Endothelial cell of umbilical vein (primary cell): ENCODE results near the gene RRM1. TPM values are rescaled to one million over a fixed set of nuclear protein-coding genes. Genes with fewer than 3 reads are reported as not detected.

Experiments used
- BruUV-seq: library from RNA; stranded (reverse); fragments of 400-500 nt; replicated peaks from 2 replicates; lab custom pipeline; 2021; lab: Mats Ljungman, UMichigan
- CTCF ChIA-PET: fragments of 300-600, 350-600 bp; sonication (Branson Sonifier 250); formaldehyde crosslinking; loops from one replicate; lab custom pipeline; 2021; ENCODE audit warnings: antibody characterized with exemption, inconsistent platforms; lab: Charles Lee
- POLR2A ChIA-PET: fragments of 300-600, 350-600 bp; sonication (Branson Sonifier 250); formaldehyde crosslinking; loops from one replicate; lab custom pipeline; 2021; ENCODE audit warnings: antibody characterized with exemption, inconsistent platforms; lab: Charles Lee
- DNase-seq: peaks from one replicate; pipeline ENCODE4 v3.0.0-alpha.2; 2011; ENCODE audit warnings: low read depth, low spot score
- FAIRE-seq: peaks from 2 replicates; lab custom pipeline; 2011; peaks lifted over from hg19 to GRCh38; lab: Jason Lieb, UNC
- H2AFZ ChIP-seq: 2 replicates; pipeline ENCODE4 v1.6.0; 2012; ENCODE audit warnings: low read depth, low read length, control low read depth, inconsistent platforms
- H3K27ac ChIP-seq: 2 replicates; pipeline ENCODE4 v1.5.1; 2011; ENCODE audit warnings: low read depth, mild to moderate bottlenecking, control low read depth, low read length, moderate library complexity; ENCODE audit not compliant: insufficient read depth
- H3K27me3 ChIP-seq, 2 experiments: 2 replicates each; pipeline versions ENCODE4 v1.6.0 to v1.6.1; 2011; ENCODE audit warnings: low read length in 2 of 2, mixed read lengths in 1 of 2; ENCODE audit not compliant: control insufficient read depth in 2 of 2, insufficient read depth in 2 of 2
- H3K36me3 ChIP-seq, 2 experiments: 2 replicates in 1 of 2; 3 replicates in 1 of 2; pipeline ENCODE4 v1.5.1; 2011; ENCODE audit warnings: low read length in 2 of 2, mild to moderate bottlenecking in 1 of 2, moderate library complexity in 1 of 2; ENCODE audit not compliant: control insufficient read depth in 2 of 2, insufficient read depth in 2 of 2; ENCODE audit errors: extremely low read depth in 1 of 2
- H3K4me1 ChIP-seq: 3 replicates; pipeline ENCODE4 v1.5.1; 2011; ENCODE audit warnings: mild to moderate bottlenecking, low read length; ENCODE audit not compliant: control insufficient read depth, insufficient read depth; ENCODE audit errors: extremely low read depth
- H3K4me2 ChIP-seq: 2 replicates; pipeline ENCODE4 v1.6.1; 2011; ENCODE audit warnings: low read length, control low read depth, mixed read lengths; ENCODE audit not compliant: insufficient read depth
- H3K4me3 ChIP-seq, 3 experiments: fragments of 200-600 bp in 1 of 3; sonication (generic), shearing (Covaris generic) in 1 of 3; replicated peaks in 1 of 3; 2 replicates each; pipeline ENCODE4 v1.5.1; 2011 to 2016; ENCODE audit warnings: control low read depth in 3 of 3, low read length in 3 of 3, mild to moderate bottlenecking in 2 of 3, inconsistent platforms in 1 of 3, low read depth in 1 of 3, moderate library complexity in 1 of 3; ENCODE audit not compliant: insufficient read depth in 1 of 3
- H3K79me2 ChIP-seq: 2 replicates; pipeline ENCODE4 v1.6.0; 2012; ENCODE audit warnings: low read length, inconsistent platforms; ENCODE audit not compliant: control insufficient read depth, insufficient read depth
- H3K9ac ChIP-seq: replicated peaks from 2 replicates; pipeline ENCODE3; 2011; ENCODE audit warnings: low read length, control low read depth; ENCODE audit not compliant: insufficient read depth; ENCODE audit errors: extremely low read depth
- H3K9me1 ChIP-seq: replicated peaks from 3 replicates; pipeline ENCODE4 v1.6.0; 2011; ENCODE audit warnings: mild to moderate bottlenecking, low read length; ENCODE audit not compliant: control insufficient read depth, insufficient read depth; ENCODE audit errors: extremely low read depth
- H3K9me3 ChIP-seq: replicated peaks from 2 replicates; pipeline ENCODE4 v1.5.1; 2012; ENCODE audit warnings: low read length, inconsistent platforms; ENCODE audit not compliant: control insufficient read depth, insufficient read depth
- H4K20me1 ChIP-seq: replicated peaks from 2 replicates; pipeline ENCODE3; 2011; ENCODE audit warnings: mild to moderate bottlenecking, low read length; ENCODE audit not compliant: control insufficient read depth, insufficient read depth; ENCODE audit errors: extremely low read depth
- EZH2 ChIP-seq: IDR thresholded peaks from 2 replicates; pipeline ENCODE4 v1.6.1; 2012; ENCODE audit warnings: borderline replicate concordance, low read depth, mild to moderate bottlenecking, moderate library complexity, low read length, inconsistent platforms; ENCODE audit not compliant: severe bottlenecking
- FOS ChIP-seq: IDR thresholded peaks from 2 replicates; pipeline ENCODE4 v1.6.1; 2011; ENCODE audit warnings: mild to moderate bottlenecking, low read length, moderate library complexity, borderline replicate concordance; ENCODE audit not compliant: insufficient read depth
- GATA2 ChIP-seq: IDR thresholded peaks from 2 replicates; pipeline ENCODE4 v1.7.0; 2011; ENCODE audit warnings: low read depth, mild to moderate bottlenecking, moderate library complexity, mixed read lengths, low read length; ENCODE audit not compliant: insufficient read length, insufficient read depth
- JUN ChIP-seq: IDR thresholded peaks from 2 replicates; pipeline ENCODE4 v1.6.1; 2011; ENCODE audit warnings: borderline replicate concordance, low read depth; ENCODE audit not compliant: insufficient read length, insufficient read depth
- MYC ChIP-seq: IDR thresholded peaks from one replicate; pipeline ENCODE4 v1.6.1; 2011; ENCODE audit warnings: mild to moderate bottlenecking, low read depth, low read length
- POLR2A ChIP-seq: IDR thresholded peaks from 2 replicates; pipeline ENCODE4 v1.6.1; 2012; ENCODE audit warnings: low read depth, mild to moderate bottlenecking, control low read depth, low read length
- POLR2AphosphoS5 ChIP-seq: IDR thresholded peaks from 2 replicates; pipeline ENCODE4 v1.6.1; 2012; ENCODE audit warnings: low read depth, mild to moderate bottlenecking, control low read depth, low read length, moderate library complexity; ENCODE audit not compliant: insufficient read depth
- dilution Hi-C: fragments of 300-500 bp; cut with MboI; formaldehyde crosslinking; loops from one replicate; pipeline ENCODE4 v1.15.0; 2019; ENCODE audit warnings: low sequenced_read_pairs; ENCODE audit not compliant: extremely low pct_ligation_motif_present
- intact Hi-C: fragments of 100-400 bp; cut with micrococcal nuclease; formaldehyde crosslinking; loops from one replicate; pipeline ENCODE4 v1.10.0; 2022
- polyA plus RNA-seq, 4 experiments: library from polyadenylated mRNA; depleted of rRNA in 3 of 4; stranded (reverse) in 3 of 4; unstranded in 1 of 4; fragments of >200 nt; gene quantifications; 2 replicates each; pipeline versions ENCODE4 v1.2.1 to v1.2.3, GENCODE V29; 2011 to 2012; ENCODE audit warnings: missing spikeins in 1 of 4
- total RNA-seq: library from RNA; stranded (reverse); gene quantifications from 2 replicates; pipeline ENCODE4 v1.2.3, GENCODE V29; 2021
- TF ChIP-seq, protein P1 (sequence below), 2 donors: IDR thresholded peaks; 1 replicate in 1 of 2; 2 replicates in 1 of 2; pipeline ENCODE4 v1.5.1; 2011; ENCODE audit warnings: low read length in 2 of 2, mild to moderate bottlenecking in 2 of 2, moderate library complexity in 2 of 2, control low read depth in 1 of 2, inconsistent platforms in 1 of 2, low read depth in 1 of 2; ENCODE audit not compliant: insufficient read depth in 1 of 2; ENCODE audit errors: extremely low read depth in 1 of 2
- TF ChIP-seq, protein P2 (sequence below): IDR thresholded peaks from 2 replicates; pipeline ENCODE4 v1.6.1; 2011; ENCODE audit not compliant: insufficient read depth, insufficient read length

Gene RRM1
- total and polyA plus RNA-seq, 2 donors (not counting 3 experiments of a cell fraction or from before 2014, with no cell fraction given) = 55.3 to 112 TPM

DNA sequence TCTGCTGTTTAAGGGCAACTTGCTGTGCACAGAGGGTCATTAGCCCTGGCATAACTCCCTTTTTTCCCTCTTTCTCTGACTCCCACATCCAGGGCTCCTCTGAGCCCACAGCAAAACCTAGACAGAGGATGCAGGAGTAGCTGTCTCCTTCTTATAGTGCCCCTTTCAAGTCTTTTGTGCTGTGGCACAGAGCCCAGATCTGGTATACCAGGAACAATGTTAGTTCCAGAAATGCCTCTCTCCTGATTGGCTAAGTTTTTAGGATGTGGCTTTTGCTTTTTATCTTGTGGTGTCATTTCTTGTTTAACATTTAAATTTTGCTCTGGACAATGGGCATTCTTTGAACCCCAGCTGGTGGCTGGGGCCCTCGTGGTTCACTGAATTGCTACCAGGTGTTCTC is 25.6 kb upstream of the RRM1 start:
- Histone ChIP-seq H3K79me2 (no peaks in the 10 kb centered on the region), H3K4me3 (no peak overlapping the region), H3K4me2 (no peak overlapping the region), H3K9me1 (no peaks in the 10 kb centered on the region), H3K4me1 (no peaks in the 10 kb centered on the region), H4K20me1 (no peaks in the 10 kb centered on the region), H3K27me3 (no peaks in the 10 kb centered on the region), H3K36me3 (no peaks in the 10 kb centered on the region), H3K9me3 (no peaks in the 10 kb centered on the region), H2AFZ (no peak overlapping the region), H3K27ac (no peak overlapping the region), H3K9ac (no peak overlapping the region)
- no peak for DNase-seq
- ChIA-PET POLR2A (no interaction called here), CTCF (interaction anchor here (1.0 to 14.8 kb wide), 4 partner anchors 11 to 219 kb away, joined by 3 to 871 read pairs (median 3); partner anchors contain the start of gene STIM1)
- TF ChIP-seq FOS (no peak), MYC (no peak), POLR2AphosphoS5 (no peak), JUN (no peak), POLR2A (no peak), GATA2 (no peak), EZH2 (no peak)
- TF ChIP-seq, protein P1, sequence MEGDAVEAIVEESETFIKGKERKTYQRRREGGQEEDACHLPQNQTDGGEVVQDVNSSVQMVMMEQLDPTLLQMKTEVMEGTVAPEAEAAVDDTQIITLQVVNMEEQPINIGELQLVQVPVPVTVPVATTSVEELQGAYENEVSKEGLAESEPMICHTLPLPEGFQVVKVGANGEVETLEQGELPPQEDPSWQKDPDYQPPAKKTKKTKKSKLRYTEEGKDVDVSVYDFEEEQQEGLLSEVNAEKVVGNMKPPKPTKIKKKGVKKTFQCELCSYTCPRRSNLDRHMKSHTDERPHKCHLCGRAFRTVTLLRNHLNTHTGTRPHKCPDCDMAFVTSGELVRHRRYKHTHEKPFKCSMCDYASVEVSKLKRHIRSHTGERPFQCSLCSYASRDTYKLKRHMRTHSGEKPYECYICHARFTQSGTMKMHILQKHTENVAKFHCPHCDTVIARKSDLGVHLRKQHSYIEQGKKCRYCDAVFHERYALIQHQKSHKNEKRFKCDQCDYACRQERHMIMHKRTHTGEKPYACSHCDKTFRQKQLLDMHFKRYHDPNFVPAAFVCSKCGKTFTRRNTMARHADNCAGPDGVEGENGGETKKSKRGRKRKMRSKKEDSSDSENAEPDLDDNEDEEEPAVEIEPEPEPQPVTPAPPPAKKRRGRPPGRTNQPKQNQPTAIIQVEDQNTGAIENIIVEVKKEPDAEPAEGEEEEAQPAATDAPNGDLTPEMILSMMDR (IDR thresholded peaks at IDR 0.05; ENCODE audit: extremely low read depth in 1 of 2, insufficient read depth in 1 of 2, low read depth in 1 of 2, low read length in 2 of 2) = no peak
- TF ChIP-seq, protein P2, sequence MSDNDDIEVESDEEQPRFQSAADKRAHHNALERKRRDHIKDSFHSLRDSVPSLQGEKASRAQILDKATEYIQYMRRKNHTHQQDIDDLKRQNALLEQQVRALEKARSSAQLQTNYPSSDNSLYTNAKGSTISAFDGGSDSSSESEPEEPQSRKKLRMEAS = no peak
- dilution Hi-C loops = loop anchor here (25.0 kb wide), 1 partner anchor 207 kb away; the partner anchor contains the start of gene STIM1
- no TSS peak for BruUV-seq
- no peak for FAIRE-seq
- intact Hi-C loops = no loop called here
